ENCODE measurements around the gene ALDH3B1.

The ALDH3B1 gene

GRCh38 chr11:68050371-68050841 lies 40.3 kb downstream of the ALDH3B1 start:
- H3K79me2 ChIP-seq = no peaks in the 10 kb centered on the region
- H3K36me3 ChIP-seq (ENCODE audit: control insufficient read depth, insufficient read depth, low read length) = no peaks in the 10 kb centered on the region
- H3K9ac ChIP-seq = no peak overlapping the region
- no peaks in the 10 kb centered on the region for H3K9me3 ChIP-seq (ENCODE audit: control insufficient read depth, low read length)
- TF ChIP-seq, protein P1, sequence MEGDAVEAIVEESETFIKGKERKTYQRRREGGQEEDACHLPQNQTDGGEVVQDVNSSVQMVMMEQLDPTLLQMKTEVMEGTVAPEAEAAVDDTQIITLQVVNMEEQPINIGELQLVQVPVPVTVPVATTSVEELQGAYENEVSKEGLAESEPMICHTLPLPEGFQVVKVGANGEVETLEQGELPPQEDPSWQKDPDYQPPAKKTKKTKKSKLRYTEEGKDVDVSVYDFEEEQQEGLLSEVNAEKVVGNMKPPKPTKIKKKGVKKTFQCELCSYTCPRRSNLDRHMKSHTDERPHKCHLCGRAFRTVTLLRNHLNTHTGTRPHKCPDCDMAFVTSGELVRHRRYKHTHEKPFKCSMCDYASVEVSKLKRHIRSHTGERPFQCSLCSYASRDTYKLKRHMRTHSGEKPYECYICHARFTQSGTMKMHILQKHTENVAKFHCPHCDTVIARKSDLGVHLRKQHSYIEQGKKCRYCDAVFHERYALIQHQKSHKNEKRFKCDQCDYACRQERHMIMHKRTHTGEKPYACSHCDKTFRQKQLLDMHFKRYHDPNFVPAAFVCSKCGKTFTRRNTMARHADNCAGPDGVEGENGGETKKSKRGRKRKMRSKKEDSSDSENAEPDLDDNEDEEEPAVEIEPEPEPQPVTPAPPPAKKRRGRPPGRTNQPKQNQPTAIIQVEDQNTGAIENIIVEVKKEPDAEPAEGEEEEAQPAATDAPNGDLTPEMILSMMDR (IDR thresholded peaks at IDR 0.05) = no peak
- no peaks in the 10 kb centered on the region for H3K4me1 ChIP-seq
- H3K27me3 ChIP-seq (ENCODE audit: control insufficient read depth, insufficient read depth, low read length) = no peaks in the 10 kb centered on the region
- no peak overlapping the region for H3K27ac ChIP-seq
- no peak overlapping the region for H3K4me3 ChIP-seq (ENCODE audit: low read depth, low read length)
- no peak overlapping the region for H3K4me2 ChIP-seq (ENCODE audit: low read length)
- H2AFZ ChIP-seq = no peak overlapping the region

- TF ChIP-seq, protein P1 (IDR thresholded peaks at IDR 0.05) = no peak
- Histone ChIP-seq H3K4me1 (no peaks in the 10 kb centered on the region), H3K9ac (no peak overlapping the region), H2AFZ (no peak overlapping the region), H3K27ac (no peak overlapping the region), H3K36me3 (ENCODE audit: control insufficient read depth, insufficient read depth, low read length) (no peaks in the 10 kb centered on the region), H3K27me3 (ENCODE audit: control insufficient read depth, insufficient read depth, low read length) (no peaks in the 10 kb centered on the region), H3K4me2 (ENCODE audit: low read length) (no peak overlapping the region), H3K79me2 (no peaks in the 10 kb centered on the region), H3K9me3 (ENCODE audit: control insufficient read depth, low read length) (no peaks in the 10 kb centered on the region), H3K4me3 (ENCODE audit: low read depth, low read length) (no peak overlapping the region)
These were observed 41.3 kb downstream of the ALDH3B1 start for GRCh38 chr11:68051191-68052136.

- no peaks in the 10 kb centered on the region for H3K9me3 ChIP-seq (ENCODE audit: control insufficient read depth, low read length)
- H3K4me3 ChIP-seq (ENCODE audit: low read depth, low read length) = no peak overlapping the region
- H3K27me3 ChIP-seq (ENCODE audit: control insufficient read depth, insufficient read depth, low read length) = no peaks in the 10 kb centered on the region
- H3K79me2 ChIP-seq = no peaks in the 10 kb centered on the region
- H3K9ac ChIP-seq = no peak overlapping the region
- H3K4me2 ChIP-seq (ENCODE audit: low read length) = no peak overlapping the region
- H3K4me1 ChIP-seq = no peaks in the 10 kb centered on the region
- H3K36me3 ChIP-seq (ENCODE audit: control insufficient read depth, insufficient read depth, low read length) = no peaks in the 10 kb centered on the region
- no peak overlapping the region for H2AFZ ChIP-seq
- TF ChIP-seq, protein P1 (IDR thresholded peaks at IDR 0.05) = no peak
- no peak overlapping the region for H3K27ac ChIP-seq
These were observed 42.2 kb downstream of the ALDH3B1 start for GRCh38 chr11:68052137-68052873.

GRCh38 chr11:68053117-68053516 lies 43.0 kb downstream of the ALDH3B1 start:
- Histone ChIP-seq H3K9me3 (ENCODE audit: control insufficient read depth, low read length) (no peaks in the 10 kb centered on the region), H3K27me3 (ENCODE audit: control insufficient read depth, insufficient read depth, low read length) (no peaks in the 10 kb centered on the region), H3K9ac (no peak overlapping the region), H3K4me3 (ENCODE audit: low read depth, low read length) (no peak overlapping the region), H2AFZ (no peak overlapping the region), H3K4me1 (no peaks in the 10 kb centered on the region), H3K79me2 (no peaks in the 10 kb centered on the region), H3K4me2 (ENCODE audit: low read length) (no peak overlapping the region), H3K27ac (no peak overlapping the region), H3K36me3 (ENCODE audit: control insufficient read depth, insufficient read depth, low read length) (no peaks in the 10 kb centered on the region)
- TF ChIP-seq, protein P1 (IDR thresholded peaks at IDR 0.05) = no peak
